ENCODE measurements around the gene COL11A2. TPM values are rescaled to one million over a fixed set of nuclear protein-coding genes. Genes with fewer than 3 reads are reported as not detected.
"Not testable (repeated sequence)": the region's sequence is repeated elsewhere in the genome, so short reads cannot be mapped to it uniquely, and the experiment has no call there.

The COL11A2 gene
- total and polyA plus RNA-seq, 5 donors: 1.5 to 4.0 (median 2.9) TPM

- not testable (repeated sequence) for ATAC-seq; H3K27me3 ChIP-seq (ENCODE audit: control insufficient read depth, insufficient read depth); H3K4me3 ChIP-seq (ENCODE audit: low read length); DNase-seq; H3K27ac ChIP-seq (ENCODE audit: low read length); H3K4me1 ChIP-seq (ENCODE audit: control insufficient read depth, insufficient read depth, low read length); H3K9me3 ChIP-seq (ENCODE audit: control insufficient read depth, low read length)
- WGBS: 83% methylated on average over 3 of the region's 3 CpGs
- intact Hi-C loops (cut with DNase I): loop anchor here in 1 of 4 donors (10.0 kb wide), 1 partner anchor 146 kb away; the partner anchor contains the start of gene HLA-DOA
Measured at GRCh38 chr6:33150560-33150959, 41.7 kb downstream of the COL11A2 start.

DNA sequence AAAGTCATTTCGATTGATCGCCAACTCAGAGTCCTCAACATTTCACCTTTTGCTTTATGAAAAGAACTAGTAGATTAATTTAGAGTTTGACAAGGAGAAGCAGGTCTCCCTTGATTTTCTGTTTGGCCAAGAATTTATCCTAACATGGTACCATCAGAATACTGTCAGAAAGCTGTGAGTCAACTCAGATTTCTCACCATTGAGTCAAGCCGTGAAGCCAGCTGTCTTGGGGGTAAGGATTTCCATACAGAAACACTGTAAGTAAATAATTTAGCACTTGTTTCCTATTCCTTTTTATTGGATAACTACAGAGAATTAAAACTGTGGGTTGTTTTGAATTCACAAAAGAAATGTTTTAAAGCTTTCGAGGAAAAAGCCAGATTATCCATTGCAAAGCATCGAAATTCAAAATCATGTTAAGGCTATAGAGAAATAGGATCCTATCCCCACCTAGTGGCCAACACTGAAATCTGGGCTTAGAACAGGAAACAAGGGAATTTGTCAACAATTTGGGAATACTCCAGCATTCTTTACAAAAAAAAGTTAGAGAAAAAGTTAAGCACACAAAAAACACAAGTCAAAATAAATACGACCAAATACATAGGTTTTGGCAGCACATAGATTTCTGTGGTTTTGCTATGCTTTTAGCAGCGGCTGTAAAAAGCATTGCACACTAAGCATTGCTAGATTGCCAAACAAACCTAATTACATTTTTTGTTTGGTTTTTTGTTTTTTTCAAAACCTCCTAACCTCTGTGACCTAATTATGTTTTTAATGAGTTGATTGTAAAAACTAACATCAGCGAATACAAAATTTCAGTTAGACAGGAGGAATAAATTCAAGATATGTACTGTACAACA, 44.2 kb downstream of the COL11A2 start:
- intact Hi-C loops (cut with DNase I): loop anchor here in 2 of 4 donors (5.0 to 10.0 kb wide), 2 partner anchors 131 to 133 kb away; no protein-coding TSS in a partner anchor
- no peak overlapping the region for H3K4me3 ChIP-seq (ENCODE audit: low read length)
- no peaks in the 10 kb centered on the region for H3K27me3 ChIP-seq (ENCODE audit: control insufficient read depth, insufficient read depth)
- ATAC-seq (peak in 1 of 2 donors; percentile 43), DNase-seq (no peak)
- no peak overlapping the region for H3K27ac ChIP-seq (ENCODE audit: low read length)
- no peaks in the 10 kb centered on the region for H3K9me3 ChIP-seq (ENCODE audit: control insufficient read depth, low read length)
- WGBS: 43% methylated on average over 8 of the region's 8 CpGs
- peaks cover 1% of the 10 kb centered on the region for H3K4me1 ChIP-seq (ENCODE audit: control insufficient read depth, insufficient read depth, low read length)

GRCh38 chr6:33144373-33144772, 47.9 kb downstream of the COL11A2 start:
- intact Hi-C loops (cut with DNase I): loop anchor here in 1 of 4 donors (10.0 kb wide), 1 partner anchor 130 kb away; no protein-coding TSS in a partner anchor
- 26% methylated on average over 1 of the region's 1 CpG for WGBS
- H3K27me3 ChIP-seq (ENCODE audit: control insufficient read depth, insufficient read depth): no peaks in the 10 kb centered on the region
- no peak overlapping the region for H3K27ac ChIP-seq (ENCODE audit: low read length)
- ATAC-seq: no peak
- H3K4me1 ChIP-seq (ENCODE audit: control insufficient read depth, insufficient read depth, low read length): peaks cover 1% of the 10 kb centered on the region
- H3K4me3 ChIP-seq (ENCODE audit: low read length): no peak overlapping the region
- no peaks in the 10 kb centered on the region for H3K9me3 ChIP-seq (ENCODE audit: control insufficient read depth, low read length)
- DNase-seq: peak in 1 of 3 donors; percentile 57

- no peak overlapping the region for H3K27ac ChIP-seq (ENCODE audit: low read length)
- 72% methylated on average over 14 of the region's 14 CpGs for WGBS
- ATAC-seq: no peak
- no peaks in the 10 kb centered on the region for H3K9me3 ChIP-seq (ENCODE audit: control insufficient read depth, low read length)
- H3K4me3 ChIP-seq (ENCODE audit: low read length): no peak overlapping the region
- no peak for DNase-seq
- no peaks in the 10 kb centered on the region for H3K27me3 ChIP-seq (ENCODE audit: control insufficient read depth, insufficient read depth)
- H3K4me1 ChIP-seq (ENCODE audit: control insufficient read depth, insufficient read depth, low read length): peaks cover 1% of the 10 kb centered on the region
- intact Hi-C loops (cut with DNase I): loop anchor here in 1 of 4 donors (10.0 kb wide), 1 partner anchor 128 kb away; no protein-coding TSS in a partner anchor
Measured at GRCh38 chr6:33143113-33143770, 49.0 kb downstream of the COL11A2 start.

DNA sequence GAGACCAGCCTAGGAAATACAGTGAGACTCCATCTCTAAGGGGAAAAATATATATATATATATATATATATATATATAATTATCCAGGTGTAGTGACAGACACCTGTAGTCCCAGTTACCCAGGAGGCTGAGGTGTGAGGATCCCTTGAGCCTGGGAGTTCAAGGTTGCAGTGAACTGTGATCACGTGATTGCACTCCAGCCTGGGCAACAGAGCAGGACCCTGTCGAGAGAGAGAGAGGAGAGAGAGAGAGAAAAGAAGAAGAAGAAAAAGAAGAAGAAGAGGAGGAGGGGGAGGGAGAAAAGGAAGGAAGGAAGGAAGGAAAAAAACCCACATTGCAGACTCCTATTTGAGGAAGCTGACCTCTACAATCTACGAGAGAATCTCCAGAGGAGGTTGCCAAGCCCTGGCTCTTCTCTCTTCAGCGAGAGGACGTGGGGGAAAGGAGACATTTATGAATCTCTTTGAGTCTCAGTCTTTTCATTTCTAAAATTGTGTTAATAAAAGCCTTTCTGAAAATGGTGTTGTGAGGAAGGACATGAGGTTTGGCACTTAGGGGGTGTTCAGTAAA, 49.7 kb downstream of the COL11A2 start:
- intact Hi-C loops (cut with DNase I): loop anchor here in 1 of 4 donors (10.0 kb wide), 1 partner anchor 128 kb away; no protein-coding TSS in a partner anchor
- H3K4me3 ChIP-seq (ENCODE audit: low read length): no peak overlapping the region
- H3K27ac ChIP-seq (ENCODE audit: low read length): no peak overlapping the region
- 54% methylated on average over 5 of the region's 5 CpGs for WGBS
- no peak for ATAC-seq
- no peaks in the 10 kb centered on the region for H3K27me3 ChIP-seq (ENCODE audit: control insufficient read depth, insufficient read depth)
- H3K4me1 ChIP-seq (ENCODE audit: control insufficient read depth, insufficient read depth, low read length): peaks cover 1% of the 10 kb centered on the region
- DNase-seq: no peak
- no peaks in the 10 kb centered on the region for H3K9me3 ChIP-seq (ENCODE audit: control insufficient read depth, low read length)

DNA sequence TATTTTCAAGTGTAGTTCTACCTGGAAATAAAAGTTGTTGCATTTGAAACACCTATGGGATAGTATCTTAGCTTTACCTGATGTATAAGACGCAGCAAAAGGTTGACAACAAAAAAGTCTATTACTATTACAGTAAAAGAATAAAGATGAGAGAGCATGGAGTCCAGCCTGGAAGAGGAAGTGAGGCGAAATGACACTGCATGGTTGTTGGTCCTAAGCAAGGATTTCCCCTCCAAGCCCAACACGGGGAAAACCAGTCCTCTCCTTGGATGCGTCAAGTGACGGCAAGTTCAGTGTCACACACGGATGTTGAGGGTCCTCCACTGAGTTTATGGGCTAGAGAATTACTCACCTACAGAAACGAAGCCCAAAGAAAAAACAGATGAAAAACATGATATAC, 51.7 kb downstream of the COL11A2 start:
- Histone ChIP-seq H3K27ac (ENCODE audit: low read length) (no peak overlapping the region), H3K9me3 (ENCODE audit: control insufficient read depth, low read length) (no peaks in the 10 kb centered on the region), H3K27me3 (ENCODE audit: control insufficient read depth, insufficient read depth) (no peaks in the 10 kb centered on the region), H3K4me1 (ENCODE audit: control insufficient read depth, insufficient read depth, low read length) (peaks cover 1% of the 10 kb centered on the region), H3K4me3 (ENCODE audit: low read length) (no peak overlapping the region)
- 70% methylated on average over 7 of the region's 7 CpGs for WGBS
- ATAC-seq: no peak
- DNase-seq: no peak
- intact Hi-C loops (cut with DNase I): loop anchor here in 1 of 4 donors (10.0 kb wide), 1 partner anchor 126 kb away; no protein-coding TSS in a partner anchor

DNA sequence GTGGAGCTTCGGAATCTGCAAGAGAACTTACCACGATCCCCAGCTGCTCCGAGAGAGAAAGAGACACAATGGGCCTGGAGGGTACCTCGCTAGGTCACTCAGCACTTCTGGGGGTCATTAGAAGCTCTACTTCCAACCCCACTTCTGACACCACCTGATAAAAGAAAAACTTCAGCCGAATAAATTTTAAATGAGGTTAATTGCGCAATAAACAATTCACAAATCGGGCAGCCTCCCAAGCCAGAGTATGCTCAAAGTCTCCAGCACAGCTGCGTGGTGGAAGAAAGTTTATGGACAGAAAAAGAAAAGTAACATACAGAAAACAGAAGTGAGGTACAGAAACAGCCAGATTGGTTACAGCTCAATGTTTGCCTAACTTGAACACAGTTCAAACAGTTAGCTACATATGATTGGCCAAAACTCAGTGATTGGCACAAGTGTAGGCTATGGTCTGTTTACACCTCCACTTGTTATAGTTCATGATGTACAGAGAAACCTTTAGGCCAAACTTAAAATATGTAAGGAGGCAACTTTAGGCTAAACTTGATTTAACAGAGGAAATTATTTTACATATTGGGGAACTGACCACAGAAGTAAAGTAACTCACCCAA, 52.6 kb downstream of the COL11A2 start:
- Histone ChIP-seq H3K4me1 (ENCODE audit: control insufficient read depth, insufficient read depth, low read length) (peaks cover 1% of the 10 kb centered on the region), H3K9me3 (ENCODE audit: control insufficient read depth, low read length) (no peaks in the 10 kb centered on the region), H3K27me3 (ENCODE audit: control insufficient read depth, insufficient read depth) (no peaks in the 10 kb centered on the region), H3K4me3 (ENCODE audit: low read length) (no peak overlapping the region), H3K27ac (ENCODE audit: low read length) (no peak overlapping the region)
- WGBS: 80% methylated on average over 8 of the region's 8 CpGs
- DNase-seq: no peak
- ATAC-seq: no peak
- intact Hi-C loops (cut with DNase I): loop anchor here in 1 of 4 donors (10.0 kb wide), 1 partner anchor 125 kb away; no protein-coding TSS in a partner anchor

DNA sequence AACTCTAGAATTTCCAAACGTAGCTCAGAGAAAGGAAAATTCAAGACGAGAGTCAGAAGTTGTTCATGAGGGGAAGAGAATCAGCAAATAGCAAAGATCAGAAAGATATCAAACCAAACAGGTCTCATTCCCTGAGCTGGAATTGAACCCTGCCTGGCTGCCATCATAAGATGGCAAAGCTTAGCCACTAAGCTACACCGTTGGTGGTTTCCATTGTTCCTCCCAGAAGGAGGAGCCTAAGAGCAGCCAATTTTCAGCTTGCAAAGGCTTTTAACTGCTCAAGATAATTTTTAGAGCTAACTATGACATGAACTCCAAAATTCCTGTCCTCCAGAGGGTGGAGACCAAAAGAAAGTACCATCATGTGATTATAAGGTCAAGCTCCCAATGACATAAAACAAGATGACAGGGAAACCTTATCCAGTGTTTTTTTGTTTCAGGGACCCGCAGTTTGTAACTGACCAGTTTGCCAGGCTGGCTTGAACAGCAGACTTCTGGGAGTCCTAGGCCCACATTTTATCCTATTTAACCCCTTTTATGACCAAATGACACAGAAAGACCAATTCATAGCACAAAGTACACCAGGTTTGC, 55.9 kb downstream of the COL11A2 start:
- 58% methylated on average over 4 of the region's 4 CpGs for WGBS
- Histone ChIP-seq H3K4me1 (ENCODE audit: control insufficient read depth, insufficient read depth, low read length) (no peaks in the 10 kb centered on the region), H3K9me3 (ENCODE audit: control insufficient read depth, low read length) (no peaks in the 10 kb centered on the region), H3K27ac (ENCODE audit: low read length) (no peak overlapping the region), H3K27me3 (ENCODE audit: control insufficient read depth, insufficient read depth) (no peaks in the 10 kb centered on the region), H3K4me3 (ENCODE audit: low read length) (no peak overlapping the region)
- intact Hi-C loops (cut with DNase I): no loop called here
- DNase-seq (no peak), ATAC-seq (no peak)

DNA sequence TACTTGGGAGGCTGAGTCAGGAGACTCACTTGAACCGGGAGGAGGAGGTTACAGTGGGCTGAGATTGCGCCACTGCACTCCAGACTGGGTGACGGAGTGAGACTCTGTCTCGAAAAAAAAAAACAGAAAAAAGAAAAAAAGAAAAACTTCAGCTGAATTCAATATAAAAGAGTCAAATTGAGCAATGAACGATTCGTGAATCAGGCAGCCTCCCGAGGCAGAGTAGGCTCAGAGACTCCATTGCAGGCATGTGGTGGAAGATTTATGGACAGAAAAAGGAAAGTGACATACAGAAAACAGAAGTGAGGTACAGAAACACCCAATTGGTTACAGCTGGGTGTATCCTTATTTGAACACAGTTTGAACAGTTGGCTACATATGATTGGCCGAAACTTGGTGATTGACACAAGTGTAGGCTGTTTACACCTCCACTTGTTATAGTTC, 60.2 kb downstream of the COL11A2 start:
- intact Hi-C loops (cut with DNase I): no loop called here
- H3K4me3 ChIP-seq (ENCODE audit: low read length): no peak overlapping the region
- no peaks in the 10 kb centered on the region for H3K4me1 ChIP-seq (ENCODE audit: control insufficient read depth, insufficient read depth, low read length)
- no peak for ATAC-seq
- WGBS: 65% methylated on average over 8 of the region's 8 CpGs
- no peak for DNase-seq
- no peak overlapping the region for H3K27ac ChIP-seq (ENCODE audit: low read length)
- H3K27me3 ChIP-seq (ENCODE audit: control insufficient read depth, insufficient read depth): no peaks in the 10 kb centered on the region
- H3K9me3 ChIP-seq (ENCODE audit: control insufficient read depth, low read length): no peaks in the 10 kb centered on the region

DNA sequence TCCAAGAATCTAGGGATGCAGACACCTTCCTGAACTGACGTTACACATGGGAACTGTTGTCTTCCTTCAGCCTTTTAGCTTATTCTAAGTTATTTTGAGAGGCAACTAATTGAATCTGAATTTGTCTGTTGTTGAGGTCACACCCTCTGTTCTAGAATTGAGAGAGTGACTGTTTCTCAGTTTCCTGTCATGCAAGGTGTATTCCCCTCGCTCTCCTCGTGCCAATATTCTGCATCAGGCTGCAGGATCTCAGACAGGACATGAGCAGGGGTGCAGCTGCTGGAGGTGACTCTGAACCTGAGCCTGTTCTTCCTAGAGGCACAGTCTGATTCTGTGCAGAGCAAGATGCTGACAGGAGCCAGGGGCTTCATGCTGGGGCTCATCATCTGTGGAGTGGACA, 63.9 kb downstream of the COL11A2 start:
- no peaks in the 10 kb centered on the region for H3K4me1 ChIP-seq (ENCODE audit: control insufficient read depth, insufficient read depth, low read length)
- WGBS: 61% methylated on average over 3 of the region's 3 CpGs
- no peak overlapping the region for H3K27ac ChIP-seq (ENCODE audit: low read length)
- DNase-seq: no peak
- no peaks in the 10 kb centered on the region for H3K9me3 ChIP-seq (ENCODE audit: control insufficient read depth, low read length)
- no peak overlapping the region for H3K4me3 ChIP-seq (ENCODE audit: low read length)
- no peak for ATAC-seq
- no peaks in the 10 kb centered on the region for H3K27me3 ChIP-seq (ENCODE audit: control insufficient read depth, insufficient read depth)
- intact Hi-C loops (cut with DNase I): loop anchor here in 1 of 4 donors (10.0 kb wide), 1 partner anchor 116 kb away; no protein-coding TSS in a partner anchor
